ENCODE results near the gene CSK.
A peak's percentile ranks its signal among the peaks of the same experiment; 100 is the strongest.

CSK gene

DNA sequence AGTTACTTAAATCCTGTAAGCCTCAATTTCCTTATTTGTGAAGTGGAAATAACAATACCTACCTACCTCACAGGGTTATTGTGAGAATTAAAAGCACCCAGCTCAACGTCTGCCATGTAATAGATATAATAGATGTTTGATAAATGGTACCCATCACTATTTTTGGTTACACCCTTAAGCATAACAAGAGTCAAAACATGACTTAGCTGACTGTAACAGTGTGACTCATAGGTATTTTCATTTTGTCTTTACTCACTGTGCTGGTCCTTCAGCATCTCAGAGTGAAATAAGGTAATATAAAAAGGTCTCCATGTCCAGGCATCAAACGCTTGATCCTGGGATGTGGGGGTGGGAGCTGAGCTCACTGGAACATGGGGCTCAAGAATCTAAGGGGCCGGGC lies 47.6 kb downstream of the CSK start:
- DNase-seq: no peak

DNA sequence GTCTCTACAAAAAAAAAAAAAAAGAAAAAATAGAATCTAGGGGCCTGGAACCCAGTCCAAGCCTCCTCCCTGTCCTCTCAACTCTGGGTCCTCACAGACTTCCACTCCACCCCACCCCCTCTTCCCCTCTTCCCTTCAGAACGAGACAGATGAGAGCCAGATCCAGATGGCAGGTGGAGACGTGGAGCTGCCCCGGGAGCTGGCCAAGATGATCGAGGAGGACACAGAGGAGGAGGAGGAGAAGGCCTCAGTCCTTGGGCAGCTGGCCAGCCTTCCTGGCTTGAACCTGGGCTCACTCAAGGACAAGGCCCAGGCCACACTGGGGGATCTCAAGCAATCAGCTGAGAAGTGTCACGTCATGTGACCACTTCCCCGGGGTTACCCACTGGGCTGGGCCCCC lies 48.1 kb downstream of the CSK start:
- no peak for DNase-seq

DNA sequence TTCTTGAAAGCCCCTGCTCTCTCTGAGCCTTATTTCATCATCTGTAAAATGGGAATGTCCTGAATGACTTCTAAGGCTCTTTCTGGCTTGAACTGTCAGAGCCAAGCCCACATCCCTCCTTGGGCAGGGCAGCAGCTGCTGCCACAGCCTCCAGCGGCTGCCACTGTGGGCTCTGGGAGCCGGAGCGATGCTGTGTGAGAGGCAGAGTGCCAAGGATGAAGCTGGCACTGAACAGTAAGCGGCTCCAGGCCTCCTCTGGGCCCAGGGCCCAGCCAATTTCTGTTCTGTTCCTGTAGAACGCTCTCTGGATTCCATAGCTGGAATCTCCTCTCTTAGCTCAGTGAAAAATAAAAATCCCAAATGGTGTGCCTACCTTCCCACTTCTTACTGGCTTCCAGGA lies 49.0 kb downstream of the CSK start:
- no peak for DNase-seq

DNA sequence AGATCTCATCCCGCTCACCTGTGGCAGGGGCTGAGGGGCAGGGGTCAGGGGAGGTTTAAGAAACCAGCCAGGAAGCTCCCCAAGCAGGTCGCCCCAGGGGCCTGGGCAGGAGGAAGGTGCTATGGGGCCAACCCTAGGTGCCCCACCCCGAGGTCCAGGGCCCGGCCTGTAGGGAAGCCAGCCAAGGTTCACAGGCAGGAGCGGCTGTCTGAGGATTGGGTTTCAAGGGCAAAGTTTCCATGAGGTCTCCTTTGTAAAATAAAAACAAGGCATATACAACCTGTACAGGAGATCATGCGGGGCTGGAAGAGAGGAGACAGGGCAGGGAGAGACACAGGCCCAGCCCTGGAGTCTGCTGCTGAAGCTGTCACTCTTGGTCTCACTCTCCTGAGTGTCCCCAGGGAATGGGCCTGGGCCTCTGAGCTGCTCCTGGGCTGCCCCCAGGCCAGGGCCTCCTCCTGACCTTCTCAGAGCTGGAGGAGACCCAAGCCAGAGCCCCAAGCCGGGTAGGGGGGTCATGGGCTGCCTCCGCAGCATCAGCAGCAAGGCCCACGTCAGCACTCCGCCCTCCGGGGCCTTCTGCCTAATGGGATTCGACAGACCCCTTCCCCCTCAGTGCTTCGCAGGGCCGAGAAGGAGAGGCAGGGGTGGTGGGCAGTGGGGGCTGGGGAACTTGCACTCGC lies 50.1 kb downstream of the CSK start:
- DNase-seq: no peak

DNA sequence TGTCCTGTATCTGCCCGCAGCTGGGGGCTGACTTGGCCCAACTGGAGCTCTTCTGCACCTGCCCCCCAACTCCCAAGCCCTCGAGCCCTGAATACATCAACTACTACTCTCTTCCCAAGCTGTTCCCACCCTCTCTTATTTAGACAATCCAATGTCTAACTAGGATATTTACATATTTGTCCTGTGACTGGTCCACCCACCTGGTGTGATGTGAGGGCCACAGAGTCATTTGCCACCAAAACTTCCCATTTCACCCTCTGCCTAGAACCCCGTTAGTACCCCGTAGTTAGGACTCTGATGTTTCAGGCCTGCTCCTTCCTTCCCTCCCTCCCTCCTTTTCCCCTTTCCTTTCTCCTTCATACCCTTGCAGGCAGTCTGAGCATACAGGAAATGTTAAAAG lies 50.9 kb downstream of the CSK start:
- no peak for DNase-seq

DNA sequence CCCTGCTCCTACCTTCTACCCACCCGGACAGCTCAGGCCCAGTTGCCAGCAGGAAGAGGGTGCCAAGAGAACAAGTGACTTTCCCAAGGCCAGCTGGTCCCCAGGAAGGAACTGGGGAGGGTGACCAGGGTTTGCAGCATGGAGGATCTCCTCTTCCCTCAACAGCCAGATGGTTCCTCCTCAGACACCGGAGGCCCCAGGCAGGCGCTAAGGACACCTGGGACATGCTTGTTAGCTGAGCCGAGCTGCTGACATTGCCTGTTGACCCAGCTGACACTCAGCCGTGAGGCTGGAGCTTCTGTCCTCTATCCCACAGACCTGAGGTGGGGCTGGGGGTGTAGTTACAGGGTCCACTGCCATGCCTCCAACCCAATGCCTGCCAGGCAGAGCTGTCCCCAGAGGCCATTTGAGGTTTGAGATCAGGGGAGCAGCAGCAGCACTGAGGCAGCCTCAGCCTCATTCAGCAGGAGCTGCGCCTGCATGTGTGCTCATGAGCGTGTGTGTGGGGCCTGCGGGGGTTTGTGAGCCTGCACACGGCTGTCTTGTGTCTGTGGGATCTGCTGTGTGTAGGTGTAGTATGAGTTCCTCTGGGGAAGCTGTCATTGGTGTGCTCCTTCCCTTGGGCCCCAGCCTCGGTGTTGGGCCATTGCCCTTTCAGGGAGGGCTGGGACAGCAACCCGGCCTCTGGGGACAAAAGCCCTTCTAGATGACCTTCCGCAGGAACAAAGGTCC lies 51.7 kb downstream of the CSK start:
- no peak for DNase-seq

DNA sequence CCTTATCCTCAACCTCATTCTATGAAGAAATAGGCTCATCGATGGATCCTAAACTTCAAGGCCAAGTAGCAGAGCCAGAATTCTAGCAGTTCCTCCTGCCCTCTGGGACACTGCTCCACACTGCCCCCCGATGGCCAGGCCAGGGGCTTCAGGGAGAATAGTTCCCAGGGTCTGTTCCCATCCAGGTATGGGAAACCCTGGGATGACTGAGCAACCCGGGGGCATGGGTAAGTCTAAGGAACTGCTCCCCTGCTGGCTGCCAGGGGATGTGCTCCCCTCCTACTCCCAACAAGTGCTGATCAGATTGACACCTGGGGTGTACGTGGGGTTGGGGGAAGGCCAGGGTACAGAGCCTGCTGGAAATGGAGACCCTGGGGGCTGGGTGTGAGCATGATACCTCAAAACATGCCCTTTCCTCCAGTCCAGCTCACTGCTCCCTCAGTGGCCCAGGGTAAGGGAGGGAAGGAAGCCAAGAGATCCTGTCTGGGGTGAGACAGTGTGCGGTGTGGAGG lies 53.5 kb downstream of the CSK start:
- peak; percentile 26 for DNase-seq

DNA sequence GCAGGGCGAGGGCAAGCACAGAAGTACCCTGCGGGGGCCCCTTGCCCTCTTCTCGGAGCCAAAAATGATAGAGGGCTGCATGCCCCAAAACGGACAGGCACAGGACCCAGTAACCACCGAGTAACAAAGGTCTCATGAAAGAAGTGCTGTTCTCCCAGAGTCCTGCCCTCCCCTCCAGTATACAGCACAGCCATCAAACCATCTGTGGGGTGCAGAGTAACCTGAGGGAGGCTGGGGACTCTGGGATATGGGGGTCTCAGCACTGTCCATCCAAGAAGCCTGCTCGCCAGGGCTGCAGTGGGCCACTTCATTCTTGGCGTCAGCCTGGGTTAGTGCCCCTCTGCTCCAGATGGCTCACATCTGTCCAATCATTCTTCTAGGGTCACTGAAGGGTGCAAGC lies 55.0 kb downstream of the CSK start:
- DNase-seq: no peak

DNA sequence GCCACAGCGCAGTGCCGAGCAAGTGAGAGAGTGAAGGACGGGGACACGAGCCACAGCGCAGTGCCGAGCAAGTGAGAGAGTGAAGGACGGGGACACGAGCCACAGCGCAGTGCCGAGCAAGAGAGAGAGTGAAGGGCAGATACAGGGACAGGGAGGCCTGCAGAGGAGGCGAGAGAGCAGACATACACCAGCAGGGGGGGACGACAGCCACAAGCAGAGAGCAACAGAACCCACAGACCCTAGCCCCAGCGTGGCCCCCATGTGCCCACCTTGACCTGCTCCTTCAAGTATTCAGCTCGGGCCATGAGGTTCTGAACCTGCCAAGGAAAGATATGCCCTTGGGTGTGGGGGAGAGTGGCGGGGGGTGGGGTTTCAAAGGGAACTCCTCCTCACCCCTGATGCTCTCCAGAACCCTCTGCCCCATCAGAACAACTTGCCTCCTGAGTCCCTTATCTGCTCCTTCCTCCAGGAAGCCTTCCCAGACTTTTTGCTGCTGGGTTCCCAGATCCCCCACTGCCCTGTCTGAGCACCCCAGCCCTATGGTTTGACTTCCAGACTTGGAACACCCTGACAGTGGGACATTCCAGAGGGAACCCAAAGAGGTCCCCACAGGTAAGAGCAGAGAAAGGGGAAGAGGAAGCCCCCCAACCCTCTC lies 55.7 kb downstream of the CSK start:
- DNase-seq: no peak

DNA sequence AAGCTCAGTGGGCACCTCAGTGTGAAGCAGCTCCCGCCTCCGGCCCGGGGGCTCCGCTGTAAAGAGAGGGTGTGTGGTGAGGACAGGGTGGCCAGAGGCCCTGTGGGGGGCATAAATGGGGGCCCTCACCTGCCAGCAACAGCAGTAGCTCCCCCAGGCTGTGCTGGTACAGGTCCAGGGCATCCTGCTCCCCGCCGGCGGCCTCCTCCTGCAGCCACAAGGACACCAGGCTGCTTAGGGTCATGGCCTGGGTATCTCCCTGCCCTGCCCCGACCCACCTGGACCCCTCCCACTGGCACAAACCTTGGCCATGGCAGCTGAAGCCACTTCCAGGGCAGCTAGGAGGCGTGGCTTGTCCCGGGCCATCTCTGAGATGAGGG lies 56.2 kb downstream of the CSK start:
- DNase-seq: no peak

DNA sequence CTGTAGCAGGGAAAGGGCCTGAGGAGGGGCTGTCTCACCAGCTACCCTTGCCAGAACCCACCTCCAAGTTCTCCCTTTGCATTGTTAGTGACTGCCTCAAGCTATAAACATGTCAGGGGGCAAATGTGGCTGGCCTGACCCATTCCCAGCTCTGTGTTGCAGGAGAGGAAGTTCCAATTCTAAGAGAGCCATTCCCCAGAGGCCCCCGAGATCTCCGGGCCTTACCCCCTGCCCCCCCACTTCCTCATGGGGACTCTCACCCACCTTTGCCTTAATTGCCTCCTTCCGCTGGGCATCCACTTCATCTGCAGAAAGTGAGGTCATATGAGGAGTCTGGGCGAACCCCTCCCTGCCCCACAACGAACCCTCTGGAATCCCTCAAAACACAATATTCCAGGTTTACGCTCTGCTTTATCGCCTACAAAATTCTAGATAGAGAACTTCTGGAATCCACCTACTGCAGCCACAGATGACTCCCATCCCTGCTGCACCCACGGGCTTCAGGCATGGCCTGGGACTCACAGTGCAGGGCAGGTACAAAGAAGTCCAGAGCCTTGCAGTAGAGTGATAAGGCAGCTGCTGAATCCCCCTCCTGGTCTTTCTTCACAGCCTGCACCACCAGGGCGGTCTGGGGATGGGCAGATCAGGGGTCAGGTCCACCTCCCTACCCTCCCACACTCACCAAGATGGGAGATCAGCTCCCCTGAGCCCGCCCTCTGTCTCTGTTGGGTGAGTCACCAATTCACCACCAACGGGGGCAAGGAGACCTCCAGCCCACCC lies 57.1 kb downstream of the CSK start:
- no peak for DNase-seq

DNA sequence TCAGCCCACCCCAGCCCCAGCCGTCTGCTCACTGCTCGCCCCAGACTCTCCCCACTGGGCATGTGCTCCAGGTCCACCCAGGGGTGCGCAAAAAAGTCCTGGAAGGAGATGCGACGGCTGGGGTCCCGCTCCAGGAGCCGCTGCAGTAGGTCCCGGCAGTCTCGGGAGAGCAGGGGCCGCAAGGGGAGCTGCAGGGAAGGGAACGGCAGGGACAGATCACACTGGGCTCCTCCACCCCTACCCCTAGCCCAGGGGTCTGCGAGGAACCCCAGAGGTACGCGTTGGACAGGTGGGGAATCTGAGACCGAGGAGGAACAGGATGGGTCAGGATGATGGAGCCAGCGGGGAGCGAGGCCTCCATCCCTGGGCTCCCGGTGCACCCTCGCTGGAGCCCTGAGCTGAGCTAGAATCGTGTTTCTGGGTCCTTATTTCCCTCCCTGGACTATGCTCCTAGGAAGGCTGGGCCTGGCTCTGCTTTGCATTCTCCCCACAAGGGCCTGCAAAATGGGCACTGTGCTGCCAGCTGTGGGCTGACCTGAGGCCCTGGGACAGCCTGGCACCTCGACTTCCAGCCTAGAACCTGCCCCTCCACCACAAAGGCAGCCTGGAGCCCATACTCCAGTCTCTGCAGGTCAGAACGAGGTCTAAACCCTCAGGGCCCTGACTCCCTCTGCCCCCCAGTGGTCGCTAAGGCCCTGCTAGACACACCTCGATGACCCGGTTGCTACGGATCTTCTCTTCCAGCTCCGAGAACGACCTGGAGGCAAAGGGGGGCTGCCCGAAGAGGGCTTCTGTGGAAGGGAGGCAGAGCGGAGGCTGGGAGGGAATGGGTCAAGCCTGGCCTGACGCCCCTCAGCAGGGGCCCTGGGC lies 57.9 kb downstream of the CSK start:
- no peak for DNase-seq

DNA sequence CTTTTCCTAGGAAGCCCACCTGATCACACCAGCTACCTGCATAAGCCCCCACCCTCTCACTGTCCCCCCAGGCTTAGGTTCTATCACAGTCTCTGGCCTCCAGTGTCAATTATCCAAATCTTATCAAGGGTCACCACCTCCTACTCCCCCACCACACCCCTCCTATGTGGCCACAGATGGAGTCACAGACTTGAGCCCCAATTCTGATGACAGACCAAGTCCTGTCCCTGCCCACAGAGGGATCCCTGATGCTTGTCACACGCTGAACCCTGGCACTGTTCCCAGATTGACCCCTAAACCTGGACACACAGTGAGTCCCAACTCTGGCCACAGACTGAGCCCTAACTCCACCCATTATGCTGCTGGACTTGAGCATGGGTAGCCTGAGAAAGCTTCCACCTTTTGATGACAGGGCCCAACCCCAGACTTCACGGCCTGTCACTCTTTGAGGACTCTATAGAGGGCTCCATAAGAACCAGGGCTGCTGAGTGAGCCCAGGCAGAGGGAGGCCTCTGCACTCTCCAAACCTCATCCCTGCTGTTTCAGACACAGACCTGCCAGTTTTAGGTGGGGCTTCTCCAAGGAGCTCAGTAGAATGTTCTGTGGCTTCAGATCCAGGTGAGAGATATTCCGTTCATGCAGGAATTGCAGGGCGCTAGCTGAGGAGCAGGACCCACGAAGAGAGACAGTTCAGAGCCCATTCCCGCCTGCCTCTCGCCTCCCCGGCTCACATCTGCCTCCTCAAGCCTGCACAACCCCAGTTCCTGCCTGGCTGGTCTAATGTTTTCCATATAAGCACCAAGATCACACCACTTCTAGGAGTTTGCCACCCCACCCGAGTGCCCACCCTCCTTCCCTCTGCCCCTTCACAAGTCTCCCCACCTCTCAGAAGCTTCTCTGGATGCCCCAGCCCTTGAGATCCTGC lies 59.2 kb downstream of the CSK start:
- DNase-seq: no peak

DNA sequence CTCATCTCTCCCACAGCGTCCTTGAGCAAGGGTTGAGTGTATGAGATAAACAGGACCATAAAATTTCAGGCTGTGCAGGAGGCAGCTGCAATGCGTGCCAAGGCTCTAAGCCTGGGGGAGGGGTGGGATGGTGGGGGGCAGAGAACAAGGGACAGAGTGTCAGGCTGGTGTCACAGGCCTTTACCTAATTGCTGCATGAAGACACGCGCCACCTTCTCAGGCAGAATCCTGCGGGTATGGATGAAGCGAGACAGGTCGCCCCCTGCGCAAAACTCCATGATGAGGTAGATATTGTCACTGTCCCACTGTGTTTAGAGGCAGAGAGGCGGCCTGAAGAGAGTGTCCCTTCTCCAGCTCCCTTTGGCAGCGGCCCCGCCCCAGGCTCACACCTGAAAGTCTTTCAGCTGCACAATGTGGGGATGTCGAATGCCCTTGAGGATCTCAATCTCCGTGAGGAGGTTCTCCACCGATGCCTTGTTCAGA lies 60.1 kb downstream of the CSK start:
- DNase-seq: no peak

DNA sequence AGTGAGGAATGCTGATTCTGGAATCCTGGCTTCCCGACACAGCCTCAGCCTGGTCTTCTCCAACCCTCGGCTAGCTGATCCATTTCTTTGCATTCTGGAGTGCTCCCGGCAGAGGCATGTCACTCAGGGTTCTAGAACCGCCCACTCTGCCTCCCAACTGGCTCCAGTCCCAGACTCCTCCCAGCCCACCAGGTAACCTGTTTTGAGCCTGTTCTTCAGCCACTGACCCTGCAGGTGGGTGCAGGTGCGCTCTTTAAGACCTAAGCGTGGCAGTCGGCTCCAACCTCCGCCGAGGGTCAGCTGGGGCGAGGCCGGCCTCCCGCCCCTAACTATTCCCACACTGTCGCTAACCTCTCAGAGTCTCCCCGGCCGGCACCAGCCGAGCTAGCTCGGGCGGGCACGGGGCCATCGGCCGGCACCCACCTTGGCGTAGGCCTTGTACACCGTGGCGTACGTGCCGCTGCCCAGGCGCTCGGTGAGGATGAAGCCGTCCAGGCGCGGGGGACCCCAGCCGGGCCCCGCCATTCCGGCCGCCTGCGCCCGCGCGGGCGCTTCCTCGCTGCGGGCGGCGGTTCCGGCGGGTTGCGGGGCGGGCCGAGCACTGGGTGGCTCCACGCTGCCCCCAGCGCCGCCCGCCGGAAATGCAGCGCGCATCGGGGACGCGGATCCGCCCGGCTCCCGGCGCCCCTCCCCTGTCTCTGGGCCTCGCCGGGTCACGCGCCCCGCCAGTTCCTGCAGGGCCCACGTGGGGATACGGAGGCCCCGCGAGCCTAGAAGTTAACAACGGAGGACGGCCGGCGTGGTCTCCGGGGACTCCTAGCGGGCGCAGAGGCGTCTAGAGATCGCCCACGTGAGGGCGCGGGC lies 60.9 kb downstream of the CSK start, which contains the start of gene ULK3:
Gene ULK3 (minus strand): TSS at position 576 of the 864 bp plus-strand sequence. CDS start 51 bp downstream, at position 525.
- peak; percentile 91 for DNase-seq

DNA sequence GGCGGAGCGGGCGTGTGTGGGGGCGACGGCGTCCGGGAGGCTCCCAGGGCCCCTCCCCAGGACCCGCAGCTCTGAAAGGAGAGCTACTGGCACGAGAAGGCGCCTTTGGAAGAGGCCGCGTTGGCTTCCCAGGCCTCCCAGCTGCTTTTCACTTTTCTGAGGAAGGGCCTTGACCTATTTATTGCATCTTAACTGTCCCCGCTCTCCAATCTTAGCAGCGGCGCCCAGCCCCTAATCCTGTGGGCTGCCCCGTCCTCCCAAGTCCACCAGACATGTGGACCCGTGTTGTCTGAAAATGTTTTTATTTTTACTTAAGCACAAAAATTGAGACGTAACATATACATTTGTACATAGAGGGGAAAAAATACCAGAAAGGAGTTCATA lies 61.6 kb downstream of the CSK start:
- DNase-seq: no peak

DNA sequence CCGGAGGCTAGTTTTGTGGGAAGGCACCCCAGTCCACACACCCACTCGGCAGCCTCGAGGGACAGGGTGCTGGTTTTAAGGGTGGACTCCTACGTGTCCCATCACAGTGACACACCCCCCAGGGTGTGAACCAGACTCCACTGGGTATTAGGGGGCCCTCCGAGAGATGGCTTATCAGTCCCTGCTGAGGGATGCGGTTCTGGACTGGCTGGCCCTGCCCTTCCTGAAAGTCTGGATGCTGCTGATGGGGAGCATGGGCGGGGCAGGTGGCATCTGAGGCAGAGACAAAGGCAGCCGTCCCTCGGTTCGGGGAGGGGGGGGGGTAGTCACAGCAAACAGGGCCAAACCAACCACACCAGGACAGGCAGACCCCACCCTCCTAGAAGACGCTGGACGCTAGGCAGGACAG lies 62.0 kb downstream of the CSK start:
- no peak for DNase-seq

DNA sequence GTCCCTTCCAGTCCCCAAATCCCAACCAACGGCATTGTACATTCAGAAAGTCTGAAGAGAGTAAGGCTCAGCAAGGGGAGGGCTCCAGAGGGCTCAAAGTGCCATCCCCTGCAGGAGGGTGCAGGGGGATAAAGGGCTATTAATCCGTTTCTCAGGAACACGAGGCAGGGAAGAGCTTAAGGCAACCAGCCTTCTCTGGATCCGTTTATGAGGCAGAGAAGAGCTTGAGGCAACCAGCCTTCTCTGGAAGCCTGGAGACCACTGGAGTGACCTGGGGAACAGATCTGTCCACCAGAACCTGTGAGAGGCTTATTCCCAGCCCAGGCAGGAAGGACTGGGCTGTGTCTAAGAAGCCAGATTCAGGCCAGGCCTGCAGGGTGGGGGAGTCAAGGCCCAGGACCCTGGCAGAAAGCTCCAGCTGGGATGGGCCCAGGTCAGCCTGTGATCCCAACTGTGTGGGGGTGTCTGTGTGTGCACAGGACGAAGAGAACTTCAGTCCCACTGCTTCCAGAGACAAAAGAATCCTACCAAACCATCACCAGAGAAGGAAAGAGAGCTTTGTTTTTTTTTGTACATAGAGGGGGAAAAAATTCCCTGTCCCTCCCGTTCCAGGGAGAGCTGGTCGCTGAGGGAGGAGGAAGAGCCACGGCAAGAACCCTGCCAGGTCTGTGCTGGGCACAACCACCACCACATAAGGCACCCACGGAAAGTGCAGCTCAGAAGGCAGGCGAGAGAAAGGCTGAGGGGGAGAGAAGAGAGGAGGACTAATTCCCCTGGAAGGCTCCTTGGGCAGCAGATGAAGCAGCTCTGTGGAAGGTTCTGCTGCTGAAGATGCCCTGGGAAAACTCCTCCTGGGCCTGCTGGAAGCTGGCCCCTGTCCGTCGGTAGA lies 62.7 kb downstream of the CSK start:
- no peak for DNase-seq

DNA sequence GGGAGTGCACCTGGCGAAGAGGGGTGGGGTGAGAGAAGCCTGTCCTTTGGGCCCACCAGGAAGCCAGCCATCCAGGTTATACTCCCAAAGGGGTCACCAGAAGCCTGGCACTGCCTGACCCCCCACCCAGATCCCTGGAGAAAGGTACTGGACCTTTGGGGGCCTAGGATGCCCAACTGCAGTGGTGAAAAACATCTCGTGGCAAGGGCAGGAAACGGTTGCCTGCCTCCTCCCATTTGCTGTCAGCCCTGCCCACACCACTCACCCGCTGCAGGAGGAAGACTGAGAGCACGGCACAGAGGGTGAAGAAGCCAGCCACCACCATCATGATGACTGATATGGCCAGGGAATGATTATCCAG lies 63.3 kb downstream of the CSK start:
- peak; percentile 31 for DNase-seq

Data from effector CD4-positive, alpha-beta T cell (primary cell).